GM12865 (cell line): ENCODE measurements around the gene MYO1F.
"Not testable (repeated sequence)": the region's sequence is repeated elsewhere in the genome, so short reads cannot be mapped to it uniquely, and the experiment has no call there.

ENCODE experiments used
- DNase-seq: peaks from one replicate; pipeline ENCODE4 v3.0.0; 2010; ENCODE audit warnings: low read depth
- H3K4me3 ChIP-seq: 2 replicates; pipeline ENCODE4 v1.5.1; 2011; ENCODE audit warnings: mild to moderate bottlenecking, low read depth, low read length, control low read depth
- CTCF ChIP-seq: IDR thresholded peaks from 2 replicates; pipeline ENCODE4 v1.5.1; 2011; ENCODE audit warnings: low read length, control low read depth, low read depth, inconsistent platforms; ENCODE audit not compliant: insufficient read depth; ENCODE audit errors: missing control alignments

The MYO1F gene

GRCh38 chr19:8517551-8518442 is 59.4 kb downstream of the MYO1F start:
- DNase-seq, result peak; percentile 61
- no peak overlapping the region for H3K4me3 ChIP-seq
- TF ChIP-seq CTCF, result no peak

- no peak for TF ChIP-seq CTCF
- no peak for DNase-seq
- no peak overlapping the region for H3K4me3 ChIP-seq
Measured at GRCh38 chr19:8515317-8515716, 61.9 kb downstream of the MYO1F start.

GRCh38 chr19:8514505-8515009 is 62.7 kb downstream of the MYO1F start:
- not testable (repeated sequence) for DNase-seq
- H3K4me3 ChIP-seq, result peak overlapping the region; percentile 82

GRCh38 chr19:8513687-8514504 is 63.3 kb downstream of the MYO1F start, which contains the start of gene ZNF414:
ZNF414 (minus strand) TSS chr19:8514167; CDS start chr19:8514046, 121 bp downstream.
- H3K4me3 ChIP-seq, result peak within 1 kb of the TSS; percentile 82
- peak; percentile 97 for DNase-seq
- no peak for TF ChIP-seq CTCF

- H3K4me3 ChIP-seq, result peak overlapping the region; percentile 82
- TF ChIP-seq CTCF, result no peak
- DNase-seq, result no peak
Measured at GRCh38 chr19:8513036-8513686, 64.1 kb downstream of the MYO1F start.

GRCh38 chr19:8512115-8512967 is 64.9 kb downstream of the MYO1F start:
- peak; percentile 65 for DNase-seq
- no peak overlapping the region for H3K4me3 ChIP-seq

More at GRCh38 chr19:8512115-8512967, 64.9 kb downstream of the MYO1F start:
- TF ChIP-seq CTCF, result no peak
